Stimulated activated CD4-positive, alpha-beta T cell treated with anti-CD3 and anti-CD28 coated beads, TNF-alpha, amount 100 ng/mL, for 48 hours (primary cell): ENCODE data around the gene DMXL2.
"Not testable (repeated sequence)": the region's sequence is repeated elsewhere in the genome, so short reads cannot be mapped to it uniquely, and the experiment has no call there.

ENCODE experiments used
- DNase-seq, 3 donors: peaks; one replicate each; pipeline ENCODE4 v3.0.0-alpha.2; 2020; ENCODE audit warnings: low read depth in 3 of 3

DMXL2 gene

DNA sequence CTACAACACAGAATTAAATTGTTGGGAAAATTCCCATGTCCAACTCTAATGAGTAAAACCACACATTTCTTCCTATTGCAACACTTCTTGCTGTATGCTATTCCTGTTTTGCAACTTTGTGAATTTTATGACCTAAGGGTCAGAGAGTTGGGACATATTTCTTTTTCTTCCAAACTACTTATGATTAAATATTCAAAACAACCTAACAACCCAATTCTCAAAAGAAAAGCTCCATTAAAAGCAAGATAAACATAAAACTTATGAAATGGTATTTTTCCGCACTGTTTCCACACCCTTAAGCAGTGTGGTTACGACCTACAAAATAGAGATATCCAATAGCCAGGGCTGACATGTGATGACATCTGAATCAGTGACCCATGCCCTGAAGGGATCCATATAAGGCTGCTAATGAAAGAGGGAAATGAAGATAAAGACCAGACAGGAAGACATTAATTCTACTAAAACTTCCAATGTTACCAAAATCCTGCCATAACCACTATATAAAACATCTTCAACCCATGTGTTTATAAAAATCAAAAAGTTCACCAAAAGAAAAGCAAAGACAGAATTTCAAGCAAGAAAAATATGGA lies 45.6 kb downstream of the DMXL2 start:
- no peak for DNase-seq

DNA sequence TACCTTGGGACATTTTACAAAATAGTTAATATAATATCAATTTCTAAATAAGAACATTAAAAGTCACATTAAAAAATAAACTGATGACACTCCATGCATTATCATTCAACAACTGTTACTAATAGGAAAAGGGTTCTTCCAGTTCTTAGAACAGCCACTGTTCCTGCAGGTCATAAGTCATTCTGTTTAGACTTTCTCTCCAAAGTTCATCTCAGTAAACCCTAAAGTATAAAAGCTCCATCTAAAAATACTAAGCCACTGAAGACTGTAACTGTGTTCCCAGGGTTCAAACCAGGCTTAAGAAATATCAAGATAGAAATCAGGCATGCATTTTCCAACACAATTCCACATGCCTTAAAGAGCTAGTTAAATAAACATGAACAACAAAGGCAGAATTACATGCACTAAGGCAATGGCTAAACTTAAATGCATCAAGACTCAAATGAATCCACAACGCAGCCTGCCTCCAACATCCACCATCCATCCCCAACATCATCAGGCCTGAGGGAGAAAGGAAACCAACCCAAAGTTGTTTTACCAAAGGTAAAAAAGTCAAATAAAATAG lies 46.2 kb downstream of the DMXL2 start:
- DNase-seq = no peak

DNA sequence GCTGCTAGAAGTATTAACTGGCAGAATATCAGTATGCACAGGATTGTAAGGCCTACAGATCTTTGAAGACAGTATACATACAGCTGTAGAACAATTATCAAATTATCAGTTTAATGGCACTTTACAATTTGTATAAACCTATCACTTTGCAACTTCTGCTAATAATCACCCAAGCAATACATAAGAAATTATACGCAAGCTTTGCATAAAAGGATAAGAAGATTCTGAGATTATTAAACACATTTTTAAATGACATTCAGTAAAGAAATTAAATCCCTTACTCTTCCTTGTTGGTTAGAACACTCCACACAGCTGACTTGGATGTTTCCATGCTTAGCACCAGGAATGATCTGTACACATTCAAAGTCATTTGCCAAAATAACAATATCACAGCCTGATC lies 46.8 kb downstream of the DMXL2 start:
- DNase-seq = no peak

DNA sequence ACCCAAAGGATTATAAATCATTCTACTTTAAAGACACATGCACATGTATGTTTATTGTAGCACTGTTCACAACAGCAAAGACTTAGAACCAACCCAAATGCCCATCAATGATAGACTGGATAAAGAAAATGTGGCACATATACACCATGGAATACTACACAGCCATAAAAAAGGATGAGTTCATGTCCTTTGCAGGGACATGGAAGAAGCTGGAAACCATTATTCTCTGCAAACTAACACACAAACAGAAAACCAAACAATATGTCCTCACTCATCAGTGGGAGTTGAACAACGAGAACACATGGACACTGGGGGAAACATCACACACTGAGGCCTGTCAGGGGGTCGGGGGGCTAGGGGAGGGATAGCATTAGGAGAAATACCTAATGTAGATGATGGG lies 49.2 kb downstream of the DMXL2 start:
- DNase-seq = not testable (repeated sequence)

DNA sequence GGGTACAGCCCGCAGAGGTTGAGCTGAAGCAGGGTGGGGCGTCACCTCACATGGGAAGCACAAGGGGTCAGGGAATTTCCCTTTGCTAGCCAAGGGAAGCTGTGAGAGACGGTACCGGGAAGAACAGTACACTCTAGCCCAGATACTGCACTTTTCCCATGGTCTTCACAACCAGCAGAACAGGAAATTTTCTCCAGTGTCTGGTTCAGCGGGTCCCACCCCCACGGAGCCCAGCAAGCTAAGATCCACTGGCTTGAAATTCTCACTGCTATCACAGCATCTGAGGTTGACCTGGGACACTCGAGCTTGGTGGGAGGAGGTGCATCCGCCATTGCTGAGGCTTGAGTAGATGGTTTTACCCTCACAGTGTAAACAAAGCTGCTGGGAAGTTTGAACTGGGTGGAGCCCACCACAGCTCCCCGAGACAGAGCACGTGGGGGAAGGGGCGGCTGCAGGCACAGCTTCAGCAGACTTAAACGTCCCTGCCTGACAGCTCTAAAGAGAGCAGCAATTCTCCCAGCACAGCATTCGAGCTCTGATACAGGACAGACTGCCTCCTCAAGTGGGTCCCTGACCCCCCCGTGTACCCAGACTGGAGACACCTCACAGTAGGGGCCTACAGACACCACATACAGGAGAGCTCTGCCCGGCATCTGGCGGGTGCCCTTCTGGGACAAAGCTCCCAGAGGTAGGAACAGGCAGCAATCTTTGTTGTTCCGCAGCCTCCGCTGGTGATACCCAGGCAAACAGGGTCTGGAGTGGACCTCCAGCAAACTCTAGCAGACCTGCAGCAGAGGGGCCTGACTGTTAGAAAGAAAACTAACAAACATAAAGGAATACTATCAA lies 53.4 kb downstream of the DMXL2 start:
- DNase-seq = not testable (repeated sequence)

DNA sequence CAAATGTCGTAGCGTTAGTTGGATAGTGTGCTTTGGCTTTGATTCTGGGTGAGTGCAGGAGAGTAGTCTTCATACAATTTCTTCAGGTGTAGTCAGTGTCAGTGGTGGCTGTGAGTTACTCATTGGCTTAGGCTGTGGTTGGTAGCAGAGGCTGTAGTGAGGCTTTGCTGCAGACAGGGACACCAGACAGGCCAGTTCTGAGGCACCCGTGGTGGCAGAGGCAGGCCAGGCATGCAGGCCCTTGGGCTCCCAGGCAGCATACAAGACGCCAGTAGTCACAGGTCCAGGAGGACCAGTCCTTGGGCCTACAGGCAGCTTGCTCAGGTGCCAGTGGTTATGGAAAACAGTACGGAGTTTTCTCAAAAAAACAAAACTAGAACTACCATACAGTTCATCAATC lies 61.3 kb downstream of the DMXL2 start:
- DNase-seq = no peak

DNA sequence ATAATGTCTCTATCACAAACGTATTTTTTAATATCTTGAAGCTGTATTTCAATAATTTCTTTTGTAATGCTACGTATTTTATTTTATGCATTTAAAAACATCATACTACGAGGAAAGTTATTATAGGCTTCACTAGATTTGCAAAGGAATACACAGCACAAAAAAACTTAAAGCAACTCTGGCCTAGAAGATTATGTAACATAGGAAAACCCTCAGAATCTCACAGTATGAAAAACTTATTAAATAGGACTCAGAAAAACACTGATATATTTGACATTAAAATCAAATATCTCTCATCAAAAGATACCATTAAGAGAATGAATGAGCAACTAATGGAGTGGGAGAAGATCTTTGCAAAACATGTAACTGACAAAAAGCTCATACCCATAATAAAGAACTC lies 63.7 kb downstream of the DMXL2 start:
- DNase-seq = no peak

DNA sequence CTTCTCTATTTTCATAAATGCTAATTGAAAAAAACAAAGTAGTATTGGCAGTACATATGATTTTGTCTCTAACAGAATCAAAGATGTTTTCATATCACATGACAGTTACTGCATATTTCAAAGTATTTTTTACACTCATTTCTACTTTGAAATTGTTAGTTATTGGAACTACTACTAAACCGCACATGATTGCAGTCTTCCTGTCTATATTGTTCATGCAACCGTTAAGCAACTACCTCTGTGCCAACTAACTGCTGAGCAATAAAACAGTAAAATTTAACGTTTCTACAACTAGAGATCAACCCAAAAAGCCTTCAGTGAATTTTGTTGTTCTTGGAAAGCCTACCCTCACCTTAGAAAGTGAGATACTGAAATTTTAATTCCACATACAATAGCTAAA lies 64.2 kb downstream of the DMXL2 start:
- DNase-seq = no peak

DNA sequence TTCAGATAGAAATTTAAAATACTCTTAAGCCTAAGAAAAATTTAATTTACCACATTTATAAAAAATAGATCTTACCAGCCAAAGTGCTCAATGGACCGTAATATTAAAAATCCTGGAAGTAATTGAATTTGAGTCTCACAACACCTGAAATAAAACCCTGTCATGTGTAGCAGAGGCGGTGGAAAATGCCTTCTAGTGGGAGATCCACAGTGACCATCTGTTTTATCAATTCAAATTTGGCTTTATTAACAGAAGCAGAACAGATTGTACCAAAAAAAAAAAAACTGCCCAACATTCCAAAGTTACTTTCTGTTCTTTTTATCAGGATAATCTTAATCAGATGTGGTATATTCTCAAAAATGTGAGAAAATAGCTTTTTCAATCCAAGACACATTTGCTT lies 71.7 kb downstream of the DMXL2 start:
- DNase-seq = no peak

DNA sequence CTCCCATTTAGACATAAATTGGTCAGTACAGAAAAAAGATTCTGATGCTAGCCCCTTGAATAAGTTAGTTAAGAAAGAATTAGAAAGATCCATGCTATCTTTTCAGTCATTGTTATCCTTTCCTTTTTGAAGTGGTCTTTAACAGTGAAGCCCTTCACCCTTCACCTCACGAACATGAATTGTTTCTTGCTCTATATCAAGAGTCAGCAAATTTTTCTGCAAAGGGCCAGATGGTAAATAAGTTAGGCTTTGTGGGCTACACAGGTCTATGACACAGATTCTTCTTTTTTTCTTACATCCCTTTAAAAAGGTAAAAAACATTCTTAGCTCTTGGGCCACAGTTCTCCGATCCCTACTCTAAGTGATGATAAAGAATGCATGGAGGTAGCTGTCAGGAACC lies 74.9 kb downstream of the DMXL2 start:
- no peak for DNase-seq

DNA sequence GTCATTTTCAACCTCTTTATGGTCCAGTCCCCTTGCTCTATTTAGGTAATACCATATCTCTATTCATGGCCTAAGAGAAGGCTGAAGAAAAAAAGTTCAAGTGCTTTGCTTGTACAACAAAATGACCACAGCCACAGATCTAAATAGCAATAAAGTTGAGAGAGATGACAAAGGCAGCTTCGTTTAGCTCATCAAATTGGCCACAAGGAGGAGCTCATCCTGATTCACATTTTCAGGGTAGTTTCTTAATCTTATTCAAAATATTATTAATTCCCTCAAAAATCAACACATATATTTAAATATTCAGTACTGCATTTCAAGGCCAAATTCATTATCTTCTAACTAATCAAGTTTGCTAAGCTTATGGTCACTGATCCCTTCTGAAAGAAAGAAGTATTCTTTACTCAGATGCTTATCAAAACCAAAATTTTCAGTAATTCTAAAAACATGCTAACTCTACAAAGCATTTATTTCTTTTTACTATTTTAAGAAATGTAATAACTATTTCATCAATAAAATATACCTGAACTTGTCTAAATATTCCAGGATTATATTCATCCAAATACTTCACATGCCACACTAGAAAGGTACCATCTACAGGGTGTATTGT lies 85.5 kb downstream of the DMXL2 start:
- no peak for DNase-seq

DNA sequence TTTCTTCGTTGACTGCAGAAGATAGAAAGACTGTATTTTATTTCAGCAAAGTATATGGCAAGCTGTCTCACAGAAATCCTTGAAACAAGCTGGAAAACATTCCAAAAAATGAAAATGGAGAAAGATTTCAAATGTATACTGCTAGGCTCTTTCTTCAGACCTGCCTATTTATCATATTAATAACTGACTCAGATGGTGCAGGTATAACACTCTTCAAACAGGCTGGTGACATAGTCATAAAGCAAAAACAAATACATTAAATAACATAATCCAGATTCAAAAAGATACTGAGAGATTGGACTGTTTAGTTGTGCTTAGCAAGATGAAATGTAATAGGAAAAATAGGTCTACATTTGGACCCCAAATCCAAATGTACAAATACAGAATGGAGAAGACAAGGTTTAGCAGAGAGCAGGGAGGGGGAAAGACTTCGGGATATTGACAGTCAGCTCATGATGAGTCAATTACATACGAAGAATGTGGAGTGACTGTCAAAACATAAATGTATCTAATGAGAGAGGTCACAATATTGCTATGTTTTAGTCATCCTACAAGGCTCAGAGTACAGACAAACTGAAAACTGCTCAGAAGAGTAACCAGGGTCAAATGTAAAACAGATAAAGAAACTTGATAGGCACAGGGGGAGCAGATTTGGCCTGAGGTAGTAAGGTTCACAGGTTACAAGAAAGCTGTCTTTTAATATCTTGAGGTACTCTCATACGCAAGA lies 88.7 kb downstream of the DMXL2 start:
- no peak for DNase-seq

DNA sequence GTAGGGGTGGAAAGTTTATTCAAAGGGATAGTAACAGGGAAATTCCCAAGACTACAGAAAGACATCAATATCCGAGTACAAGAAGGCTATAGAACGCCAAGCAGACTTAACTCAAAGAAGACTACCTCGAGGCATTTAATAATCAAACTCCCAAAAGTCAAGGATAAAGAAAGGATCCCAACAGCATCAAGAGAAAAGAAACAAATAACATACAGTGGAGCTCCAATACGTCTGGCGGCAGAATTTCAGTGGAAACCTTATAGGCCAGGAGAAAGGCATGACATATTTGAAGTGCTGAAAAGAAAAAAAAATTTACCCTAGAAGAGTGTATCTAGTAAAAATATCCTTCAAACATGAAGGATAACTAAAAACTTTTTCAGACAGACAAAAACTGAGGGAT lies 95.6 kb downstream of the DMXL2 start:
- DNase-seq = no peak

DNA sequence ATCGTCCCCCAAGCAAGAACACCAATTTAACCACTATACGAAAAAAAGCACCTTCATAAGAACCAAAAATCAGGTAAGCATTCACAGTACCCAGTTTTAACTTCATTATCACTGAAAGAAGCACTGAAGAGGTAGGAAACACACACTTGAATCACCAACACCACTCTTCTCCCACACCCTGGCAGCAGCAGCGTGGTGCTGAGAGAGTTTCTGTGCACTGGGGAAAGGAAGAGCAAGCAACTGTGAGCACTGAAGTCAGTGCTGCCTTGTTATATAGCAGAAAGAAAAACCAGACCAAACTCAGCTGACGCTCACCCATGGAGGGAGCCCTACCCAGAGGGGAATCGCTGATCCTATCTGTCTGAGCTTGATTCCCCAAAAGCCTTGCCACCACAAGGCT lies 98.2 kb downstream of the DMXL2 start:
- DNase-seq = no peak

DNA sequence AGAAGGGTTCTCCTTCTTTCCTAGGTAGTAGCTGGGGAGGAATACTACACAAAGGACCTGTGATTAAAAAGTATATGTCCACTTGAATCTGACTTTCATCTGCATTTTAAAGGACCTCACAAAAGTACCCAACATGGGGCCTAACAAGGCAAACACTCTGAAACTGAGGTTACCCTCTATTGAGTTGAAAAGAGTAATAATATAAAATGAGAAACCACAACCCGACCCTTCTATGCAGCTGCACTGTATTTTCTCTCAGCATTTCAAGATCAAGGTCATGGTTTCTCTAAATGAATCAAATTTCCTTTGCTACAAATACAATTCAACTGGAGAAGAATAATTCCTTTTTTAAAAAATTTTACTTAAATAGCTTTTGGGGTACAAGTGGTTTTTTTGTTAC lies 106.3 kb downstream of the DMXL2 start:
- no peak for DNase-seq

DNA sequence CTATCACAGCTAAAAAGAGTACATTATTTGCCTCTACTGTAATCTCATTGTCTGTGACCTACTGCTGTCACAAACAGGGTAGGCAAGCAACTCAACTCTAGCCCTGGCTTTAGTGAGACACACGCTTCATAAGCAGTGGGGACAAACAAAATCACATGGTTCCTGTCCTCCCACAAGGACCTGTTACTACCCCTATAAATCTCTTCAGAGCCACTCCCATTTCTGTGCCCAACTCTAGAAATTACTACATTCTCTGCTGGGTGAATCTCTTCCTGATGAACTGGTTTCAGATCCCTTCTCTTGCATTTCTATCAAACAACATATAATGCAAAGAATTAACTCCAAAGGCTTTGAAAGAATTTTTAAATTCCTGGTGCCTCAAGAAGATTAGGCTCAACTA lies 117.3 kb downstream of the DMXL2 start:
- DNase-seq = no peak

DNA sequence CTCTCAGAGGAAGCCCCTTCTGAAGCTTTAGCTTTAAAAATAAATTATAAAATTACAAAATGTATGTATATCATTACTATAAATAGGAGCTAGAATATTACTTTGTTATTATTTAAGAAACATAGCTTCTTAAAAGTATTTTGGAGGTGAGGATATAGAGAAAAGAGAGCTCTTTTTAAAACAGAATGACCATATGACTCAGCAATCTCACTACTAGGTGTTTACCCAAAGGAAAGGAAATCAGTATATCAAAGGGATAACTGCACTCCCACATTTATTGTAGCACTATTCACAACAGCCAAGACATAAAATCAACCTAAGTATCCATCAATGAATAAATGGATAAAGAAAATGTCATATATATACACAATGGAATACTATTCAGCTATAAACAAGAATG lies 119.6 kb downstream of the DMXL2 start:
- DNase-seq = no peak

DNA sequence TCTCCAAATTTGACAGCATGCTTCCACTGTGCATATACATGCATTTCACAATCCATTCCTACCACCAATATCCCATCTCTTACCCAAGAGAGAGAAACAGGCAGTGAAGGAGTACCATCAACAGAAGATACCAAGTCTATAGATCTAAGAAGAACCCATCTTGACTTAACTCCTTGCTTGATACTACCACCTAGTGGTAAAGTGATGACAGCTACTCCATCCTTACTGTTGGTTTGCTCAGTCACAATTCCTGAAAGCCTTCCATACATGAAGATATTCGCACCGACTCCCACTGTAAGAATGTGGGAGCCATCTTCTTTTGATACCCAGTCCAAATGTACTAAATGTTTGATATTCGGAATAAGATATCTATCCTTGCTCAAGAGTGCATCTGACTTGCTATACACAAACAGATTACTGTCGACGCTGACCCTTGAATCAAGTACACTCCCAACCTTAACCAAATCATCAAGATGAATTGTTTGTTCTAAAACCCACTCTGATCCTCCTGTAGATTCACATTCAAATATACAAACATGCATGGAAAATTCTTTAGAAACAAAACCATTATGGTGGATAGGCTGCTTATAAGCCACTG lies 123.1 kb downstream of the DMXL2 start:
- no peak for DNase-seq

DNA sequence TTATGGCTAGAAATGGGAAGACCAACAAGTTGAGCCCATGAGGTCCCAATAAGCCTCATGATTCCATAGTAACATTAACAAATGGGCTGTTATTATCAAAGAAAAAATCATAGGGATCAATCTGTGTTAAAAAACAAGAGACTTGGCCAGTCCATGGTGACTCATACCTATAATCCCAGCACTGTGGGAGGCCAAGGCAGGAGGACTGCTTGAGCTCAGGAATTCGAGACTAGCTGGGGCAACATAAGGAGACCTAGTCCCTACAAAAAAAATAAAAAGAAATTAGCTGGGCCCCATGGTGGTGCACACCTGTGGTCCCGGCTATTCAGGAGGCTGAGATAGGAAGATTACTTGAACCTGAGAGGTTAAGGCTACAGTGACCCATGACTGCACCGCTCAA lies 124.8 kb downstream of the DMXL2 start:
- DNase-seq = no peak

DNA sequence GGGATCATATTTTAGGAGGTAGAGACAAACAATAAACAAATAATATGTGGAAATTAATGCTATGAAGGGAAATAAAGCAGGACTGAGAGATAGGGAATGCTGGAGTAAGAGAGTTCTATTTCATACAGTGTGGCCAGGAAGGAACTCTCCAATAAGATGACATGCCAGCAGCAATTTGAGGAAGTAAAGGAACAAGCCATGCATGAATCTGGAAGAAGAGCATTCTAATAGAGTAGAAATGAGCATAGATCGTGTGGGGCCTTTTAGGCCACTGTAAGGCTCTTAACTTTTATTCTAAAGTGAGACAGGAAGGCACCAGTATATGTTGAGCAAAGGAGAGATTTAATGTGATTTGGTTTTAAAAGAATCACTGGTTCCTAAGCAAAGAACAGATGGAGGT lies 126.3 kb downstream of the DMXL2 start:
- no peak for DNase-seq

DNA sequence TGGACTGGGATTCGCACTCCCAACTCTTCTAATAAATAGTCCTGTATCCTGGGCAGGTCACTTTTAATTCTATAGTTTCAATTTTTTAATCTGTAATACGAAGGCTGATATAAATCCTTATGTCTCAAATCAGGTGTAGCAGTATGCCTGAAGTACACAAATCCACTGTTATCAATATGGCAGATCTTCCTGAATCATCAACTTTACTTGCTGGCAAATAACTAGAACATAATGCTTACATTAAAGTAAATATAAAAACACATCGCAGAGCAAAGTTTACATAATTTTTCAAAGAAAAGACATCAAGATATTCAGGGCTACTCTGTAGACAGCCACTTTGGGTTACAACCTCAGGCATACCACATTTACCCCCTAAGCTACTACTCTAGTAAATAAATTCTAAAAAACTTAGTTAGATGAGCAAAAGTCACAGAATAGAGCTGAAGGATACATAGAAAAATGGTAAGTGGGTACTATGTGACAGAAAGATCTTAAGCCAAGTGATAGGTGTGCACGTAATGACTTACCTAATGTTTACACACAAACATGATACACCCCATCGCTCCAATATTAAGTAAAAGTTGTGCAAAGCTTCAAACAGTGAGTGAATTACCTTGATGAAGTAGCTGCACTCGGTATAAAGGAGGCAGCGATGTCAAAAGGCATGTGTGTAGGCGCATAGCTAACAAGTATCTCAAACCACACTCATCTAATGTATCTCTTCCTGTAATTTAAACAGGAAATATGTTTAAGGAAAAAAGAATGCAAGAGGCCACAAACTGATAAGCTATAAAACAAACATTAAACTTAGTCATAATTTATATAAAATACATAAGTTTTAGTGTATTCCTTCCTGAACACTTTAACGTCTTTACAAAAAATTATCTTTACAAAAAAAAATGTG lies 127.9 kb downstream of the DMXL2 start:
- no peak for DNase-seq
